DMS 273 (cell line): ENCODE measurements around the gene RAB11B.
A peak's percentile ranks its signal among the peaks of the same experiment; 100 is the strongest.
"Not testable (repeated sequence)": the region's sequence is repeated elsewhere in the genome, so short reads cannot be mapped to it uniquely, and the experiment has no call there.

Experiments used
- DNase-seq: peaks from one replicate; lab custom pipeline; 2025; ENCODE audit not compliant: unreplicated experiment; lab: John Stamatoyannopoulos, UW

RAB11B gene

GRCh38 chr19:8370176-8371010 is 19.8 kb upstream of the RAB11B start:
- no peak for DNase-seq

- no peak for DNase-seq
Measured at GRCh38 chr19:8371011-8371804, 19.0 kb upstream of the RAB11B start.

GRCh38 chr19:8373867-8374813 is 16.0 kb upstream of the RAB11B start:
- no peak for DNase-seq

- DNase-seq: not testable (repeated sequence)
Measured at GRCh38 chr19:8375766-8376165, 14.4 kb upstream of the RAB11B start.

GRCh38 chr19:8376373-8376974 is 13.7 kb upstream of the RAB11B start:
- DNase-seq: not testable (repeated sequence)

GRCh38 chr19:8377598-8377997 is 12.6 kb upstream of the RAB11B start:
- no peak for DNase-seq

- not testable (repeated sequence) for DNase-seq
Measured at GRCh38 chr19:8379156-8379891, 10.8 kb upstream of the RAB11B start.

GRCh38 chr19:8384569-8384968 is 5.6 kb upstream of the RAB11B start:
- not testable (repeated sequence) for DNase-seq

- DNase-seq: not testable (repeated sequence)
Measured at GRCh38 chr19:8385103-8385502, 5.1 kb upstream of the RAB11B start.

- DNase-seq: not testable (repeated sequence)
Measured at GRCh38 chr19:8385566-8385965, 4.6 kb upstream of the RAB11B start.

- DNase-seq: not testable (repeated sequence)
Measured at GRCh38 chr19:8386419-8386818, 3.7 kb upstream of the RAB11B start.

- no peak for DNase-seq
Measured at GRCh38 chr19:8386990-8387389, 3.2 kb upstream of the RAB11B start.

- no peak for DNase-seq
Measured at GRCh38 chr19:8387688-8388611, 2.2 kb upstream of the RAB11B start.

- DNase-seq: no peak
Measured at GRCh38 chr19:8388612-8388958, 1.6 kb upstream of the RAB11B start.

GRCh38 chr19:8390617-8390981 is 439 bp downstream of the RAB11B start:
- DNase-seq: peak; percentile 95

- DNase-seq: no peak
Measured at GRCh38 chr19:8391198-8392016, 1.2 kb downstream of the RAB11B start.

GRCh38 chr19:8392017-8392591 is 1.9 kb downstream of the RAB11B start:
- DNase-seq: peak; percentile 75
